ENCODE data around the gene SLC19A3. TPM values are rescaled to one million over a fixed set of nuclear protein-coding genes. Genes with fewer than 3 reads are reported as not detected.
"Not testable (repeated sequence)": the region's sequence is repeated elsewhere in the genome, so short reads cannot be mapped to it uniquely, and the experiment has no call there.

Gene SLC19A3
- 80.8 TPM for polyA plus RNA-seq
- long read RNA-seq, donor 1, full-length matches to known transcripts, result 1 of 1 reads
- long read RNA-seq, donor 1, partial matches to known transcripts, result 0 of 1 reads
- long read RNA-seq, donor 1, other reads (novel, unspliced or antisense), result 0 of 1 reads
- long read RNA-seq, donor 2, full-length matches to known transcripts, result 10 of 10 reads
- long read RNA-seq, donor 2, partial matches to known transcripts, result 0 of 10 reads
- long read RNA-seq, donor 2, other reads (novel, unspliced or antisense), result 0 of 10 reads
- long read RNA-seq, donor 3, result 0 reads
- long read RNA-seq, donor 4, result 0 reads
- long read RNA-seq, donor 5, full-length matches to known transcripts, result 16 of 16 reads
- long read RNA-seq, donor 5, partial matches to known transcripts, result 0 of 16 reads
- long read RNA-seq, donor 5, other reads (novel, unspliced or antisense), result 0 of 16 reads
- long read RNA-seq, donor 6, full-length matches to known transcripts, result 7 of 20 reads
- long read RNA-seq, donor 6, partial matches to known transcripts, result 13 of 20 reads
- long read RNA-seq, donor 6, other reads (novel, unspliced or antisense), result 0 of 20 reads
- long read RNA-seq, donor 7, partial matches to known transcripts, result 0 of 1 reads
- long read RNA-seq, donor 7, other reads (novel, unspliced or antisense), result 0 of 1 reads
- long read RNA-seq, donor 8, full-length matches to known transcripts, result 6 of 29 reads
- long read RNA-seq, donor 8, partial matches to known transcripts, result 23 of 29 reads
- long read RNA-seq, donor 8, other reads (novel, unspliced or antisense), result 0 of 29 reads
- long read RNA-seq, donor 9, full-length matches to known transcripts, result 4 of 12 reads
- long read RNA-seq, donor 9, partial matches to known transcripts, result 8 of 12 reads
- long read RNA-seq, donor 9, other reads (novel, unspliced or antisense), result 0 of 12 reads
- long read RNA-seq, donor 10, full-length matches to known transcripts, result 6 of 28 reads
- long read RNA-seq, donor 10, partial matches to known transcripts, result 22 of 28 reads
- long read RNA-seq, donor 10, other reads (novel, unspliced or antisense), result 0 of 28 reads
- long read RNA-seq, donor 11, full-length matches to known transcripts, result 4 of 12 reads
- long read RNA-seq, donor 11, partial matches to known transcripts, result 8 of 12 reads
- long read RNA-seq, donor 11, other reads (novel, unspliced or antisense), result 0 of 12 reads

DNA sequence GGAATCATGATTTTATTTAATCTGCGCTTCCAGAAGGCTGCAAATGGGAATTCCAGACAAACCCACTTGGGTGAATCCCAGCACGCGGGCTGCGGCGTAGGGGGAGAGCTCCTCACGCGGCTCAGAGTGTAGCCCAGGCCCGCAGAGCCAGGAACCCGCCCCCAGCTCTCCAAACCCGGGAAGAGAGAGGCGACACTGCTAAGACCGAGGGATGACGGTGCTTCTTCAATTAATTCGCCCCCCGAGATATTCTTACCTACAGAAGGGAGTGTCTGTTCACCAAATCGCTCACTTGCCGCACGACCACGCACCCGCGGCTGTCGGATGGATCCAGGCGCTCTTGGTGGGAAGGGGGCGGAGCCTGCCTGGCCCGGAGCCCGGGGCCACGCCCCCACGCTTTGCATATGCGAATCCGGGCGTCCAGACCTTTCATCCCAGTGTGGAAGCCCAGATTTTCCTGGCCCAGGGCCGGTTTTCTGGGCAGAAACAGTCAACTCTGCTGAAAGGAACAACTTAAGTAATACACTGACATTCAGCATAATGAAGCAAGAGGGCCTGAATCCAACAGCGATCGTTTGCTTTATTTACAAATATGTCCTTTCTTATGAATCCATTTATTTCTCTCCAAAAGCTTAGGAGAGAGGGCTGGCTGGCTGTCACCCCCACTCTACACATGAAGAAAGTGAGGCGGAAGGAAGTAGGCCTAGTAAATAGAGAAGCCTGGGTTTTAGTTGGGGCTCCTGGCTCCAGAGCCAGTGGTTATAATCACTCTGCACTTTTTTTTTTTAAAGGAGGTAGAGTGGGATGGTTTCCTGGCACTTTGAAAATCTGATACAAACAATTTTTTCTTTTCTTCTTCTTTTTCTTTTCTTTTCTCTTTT, at the start of gene SLC19A3:
Gene SLC19A3 (minus strand): TSS at position 342 of the 881 bp plus-strand sequence. CDS start 15,710 bp downstream, outside the sequence.
- H3K9me3 ChIP-seq (ENCODE audit: control insufficient read depth, low read depth, low read length), result no peaks in the 10 kb centered on the region
- peak within 1 kb of the TSS; percentile 89 for H3K27ac ChIP-seq (ENCODE audit: low read length)
- no peaks in the 10 kb centered on the region for H3K27me3 ChIP-seq (ENCODE audit: control insufficient read depth, insufficient read depth, low read length)
- H3K4me1 ChIP-seq (ENCODE audit: control insufficient read depth, insufficient read depth, low read length), result peaks cover 56% of the 10 kb centered on the region
- peak; percentile 91 to 95 for DNase-seq
- peak within 1 kb of the TSS; percentile 58 for H3K4me3 ChIP-seq (ENCODE audit: low read length)
- no CpG with 5 or more reads among the region's 35 CpGs for WGBS (ENCODE audit: insufficient coverage, low lambda C conversion rate)
- H3K36me3 ChIP-seq (ENCODE audit: control insufficient read depth, insufficient read depth, low read length), result no peaks in the 10 kb centered on the region

DNA sequence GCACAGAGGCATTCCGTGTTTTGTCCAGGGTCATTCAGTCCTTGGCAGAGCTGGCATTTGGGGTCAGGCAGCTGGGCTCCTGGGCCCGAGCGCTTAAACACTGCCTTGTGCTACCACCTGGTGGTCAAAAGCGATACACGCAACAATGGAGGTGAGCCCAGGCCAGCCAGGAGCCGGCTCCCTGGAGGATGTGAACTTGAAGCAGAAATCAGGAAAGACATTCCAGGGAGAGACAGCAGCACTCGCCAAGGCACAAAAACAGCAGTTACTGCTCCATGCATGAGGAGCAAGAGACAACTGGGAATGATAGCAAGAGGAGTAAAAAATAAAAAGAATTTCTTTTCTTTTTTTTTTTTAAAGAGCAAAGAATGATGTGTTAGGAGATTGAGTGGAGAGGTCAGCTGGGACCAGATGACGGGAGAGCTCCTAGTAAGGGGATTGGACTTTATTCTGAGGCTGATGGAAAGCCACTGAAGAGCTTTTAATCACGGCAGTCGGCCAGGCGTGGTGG, 48.6 kb upstream of the SLC19A3 start:
- Histone ChIP-seq H3K4me3 (ENCODE audit: low read length) (no peak overlapping the region), H3K9me3 (ENCODE audit: control insufficient read depth, low read depth, low read length) (peaks cover 3% of the 10 kb centered on the region), H3K27me3 (ENCODE audit: control insufficient read depth, insufficient read depth, low read length) (no peaks in the 10 kb centered on the region), H3K27ac (ENCODE audit: low read length) (no peak overlapping the region), H3K4me1 (ENCODE audit: control insufficient read depth, insufficient read depth, low read length) (peaks cover 12% of the 10 kb centered on the region), H3K36me3 (ENCODE audit: control insufficient read depth, insufficient read depth, low read length) (no peaks in the 10 kb centered on the region)
- WGBS (ENCODE audit: insufficient coverage, low lambda C conversion rate), result 0% methylated on average over 1 of the region's 11 CpGs
- DNase-seq, result peak; percentile 65 to 75

DNA sequence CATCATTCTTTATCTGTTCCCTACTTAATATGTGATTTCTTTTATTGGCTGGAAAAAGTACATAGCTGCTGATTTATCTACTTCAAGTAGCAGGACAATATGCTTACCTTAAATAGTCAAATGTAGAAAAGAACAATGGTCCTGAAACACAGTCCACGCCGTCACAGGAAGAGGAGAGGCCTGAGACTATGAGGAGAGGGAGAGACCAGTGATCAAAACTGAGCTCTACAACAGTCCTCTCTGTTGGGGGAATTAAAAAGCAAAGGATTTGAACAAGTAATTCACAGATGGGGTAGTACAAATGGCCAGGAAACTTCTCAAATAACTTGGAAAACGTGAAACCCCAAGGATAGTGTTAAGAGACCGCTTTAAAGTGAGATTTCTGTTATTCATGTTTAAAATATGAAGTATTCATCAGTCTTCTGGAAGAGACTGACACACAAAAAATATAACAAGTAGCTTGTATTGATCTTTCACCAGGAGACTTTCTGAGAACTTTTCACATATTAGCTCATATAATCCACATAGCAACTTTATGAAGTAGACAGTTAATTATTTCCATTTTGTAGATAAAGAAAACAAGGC, 48.1 kb upstream of the SLC19A3 start:
- H3K36me3 ChIP-seq (ENCODE audit: control insufficient read depth, insufficient read depth, low read length), result no peaks in the 10 kb centered on the region
- no peaks in the 10 kb centered on the region for H3K27me3 ChIP-seq (ENCODE audit: control insufficient read depth, insufficient read depth, low read length)
- WGBS (ENCODE audit: insufficient coverage, low lambda C conversion rate), result 42% methylated on average over 2 of the region's 4 CpGs
- DNase-seq, result no peak
- peaks cover 17% of the 10 kb centered on the region for H3K4me1 ChIP-seq (ENCODE audit: control insufficient read depth, insufficient read depth, low read length)
- H3K4me3 ChIP-seq (ENCODE audit: low read length), result no peak overlapping the region
- H3K9me3 ChIP-seq (ENCODE audit: control insufficient read depth, low read depth, low read length), result peaks cover 3% of the 10 kb centered on the region
- no peak overlapping the region for H3K27ac ChIP-seq (ENCODE audit: low read length)

DNA sequence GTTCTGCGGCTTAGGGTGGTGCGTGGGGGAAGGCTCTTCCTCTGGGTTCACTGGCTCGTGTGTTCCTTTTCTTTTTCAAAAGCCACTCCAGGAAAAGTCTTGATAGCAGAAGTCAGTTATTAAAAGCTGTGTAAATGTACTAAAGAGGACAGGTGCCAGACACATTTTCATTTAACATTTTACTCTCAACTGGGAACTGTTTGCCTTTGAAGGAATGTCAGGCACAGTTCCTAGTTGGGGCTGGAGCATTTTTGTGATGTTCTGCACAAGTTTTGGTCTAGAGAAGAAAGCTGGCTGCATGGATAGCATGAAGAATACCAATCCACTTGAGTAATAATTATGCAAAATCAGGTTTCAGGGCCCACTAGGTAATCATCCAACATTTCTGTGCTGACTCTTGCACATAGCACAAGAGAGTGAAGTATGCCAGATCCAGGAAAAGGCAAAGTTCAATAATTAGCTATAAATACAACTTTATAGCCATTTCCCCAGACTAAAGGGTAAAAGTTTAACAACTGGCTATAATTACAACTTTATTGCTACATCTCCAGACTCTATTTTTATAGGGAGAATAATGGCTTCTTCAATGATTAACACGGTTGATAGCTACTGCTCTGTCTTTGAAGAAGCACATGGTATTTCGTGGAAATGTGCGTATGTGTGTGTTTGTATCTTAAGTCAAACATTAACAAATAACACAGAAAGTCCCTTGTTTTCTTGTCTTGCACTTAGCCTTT, 44.1 kb upstream of the SLC19A3 start:
- Histone ChIP-seq H3K4me1 (ENCODE audit: control insufficient read depth, insufficient read depth, low read length) (peaks cover 31% of the 10 kb centered on the region), H3K27me3 (ENCODE audit: control insufficient read depth, insufficient read depth, low read length) (no peaks in the 10 kb centered on the region), H3K36me3 (ENCODE audit: control insufficient read depth, insufficient read depth, low read length) (no peaks in the 10 kb centered on the region), H3K27ac (ENCODE audit: low read length) (peak overlapping the region; percentile 92), H3K9me3 (ENCODE audit: control insufficient read depth, low read depth, low read length) (no peaks in the 10 kb centered on the region), H3K4me3 (ENCODE audit: low read length) (no peak overlapping the region)
- 14% methylated on average over 3 of the region's 6 CpGs for WGBS (ENCODE audit: insufficient coverage, low lambda C conversion rate)
- DNase-seq, result peak; percentile 88 to 97

DNA sequence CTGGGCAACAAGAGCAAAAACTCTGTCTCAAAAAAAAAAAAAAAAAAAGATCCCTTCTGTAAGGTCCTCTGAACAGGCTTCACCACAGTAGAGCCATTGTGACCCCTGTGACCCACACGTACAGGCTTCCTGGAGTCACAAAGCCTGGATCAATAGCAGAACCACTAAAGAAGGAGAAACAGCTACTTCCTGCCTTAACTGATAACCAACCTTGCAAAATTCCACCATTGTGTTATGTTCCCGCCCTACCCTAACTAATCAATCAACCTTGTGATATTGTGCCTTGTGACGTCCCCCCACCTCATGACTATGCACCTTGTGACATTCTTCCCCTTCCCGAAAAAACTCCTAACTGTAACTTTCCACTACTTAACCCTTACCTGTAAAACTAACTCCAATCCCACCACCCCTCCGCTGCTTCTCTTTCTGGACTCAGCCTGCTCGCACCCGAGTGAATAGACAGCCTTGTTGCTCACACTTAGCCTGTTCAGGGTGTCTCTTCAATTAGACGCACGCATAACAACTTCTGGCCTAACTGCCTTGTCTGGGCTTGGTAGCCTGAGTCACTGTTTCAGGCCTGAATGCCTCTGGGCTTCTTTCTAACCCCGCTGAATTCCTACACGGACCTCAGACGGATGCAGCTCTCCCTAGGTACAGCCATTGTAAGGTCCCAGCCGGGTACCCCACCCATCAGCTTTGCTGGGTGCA, 41.7 kb upstream of the SLC19A3 start:
- DNase-seq, result peak in 1 of 2 donors; percentile 75
- WGBS (ENCODE audit: insufficient coverage, low lambda C conversion rate), result no CpG with 5 or more reads among the region's 13 CpGs
- H3K4me3 ChIP-seq (ENCODE audit: low read length), result no peak overlapping the region
- H3K9me3 ChIP-seq (ENCODE audit: control insufficient read depth, low read depth, low read length), result no peaks in the 10 kb centered on the region
- no peaks in the 10 kb centered on the region for H3K27me3 ChIP-seq (ENCODE audit: control insufficient read depth, insufficient read depth, low read length)
- H3K4me1 ChIP-seq (ENCODE audit: control insufficient read depth, insufficient read depth, low read length), result peaks cover 31% of the 10 kb centered on the region
- H3K36me3 ChIP-seq (ENCODE audit: control insufficient read depth, insufficient read depth, low read length), result no peaks in the 10 kb centered on the region
- peak overlapping the region; percentile 92 for H3K27ac ChIP-seq (ENCODE audit: low read length)

DNA sequence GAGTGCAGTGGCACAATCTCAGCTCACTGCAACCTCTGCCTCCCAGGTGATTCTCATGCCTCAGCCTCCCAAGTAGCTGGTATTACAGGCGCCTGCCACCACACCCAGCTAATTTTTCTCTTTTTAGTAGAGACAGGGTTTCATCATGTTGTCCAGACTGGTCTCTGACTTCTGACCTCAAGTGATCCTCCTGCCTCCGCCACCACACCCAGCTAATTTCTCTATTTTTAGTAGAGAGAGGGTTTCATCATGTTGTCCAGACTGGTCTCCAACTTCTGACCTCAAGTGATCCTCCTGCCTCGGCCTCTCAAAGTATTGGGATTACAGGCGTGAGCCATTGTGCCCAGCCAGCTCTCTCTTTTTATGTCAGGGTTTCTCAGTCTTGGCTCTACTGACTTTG, 38.4 kb upstream of the SLC19A3 start:
- not testable (repeated sequence) for H3K36me3 ChIP-seq (ENCODE audit: control insufficient read depth, insufficient read depth, low read length); H3K9me3 ChIP-seq (ENCODE audit: control insufficient read depth, low read depth, low read length); H3K27me3 ChIP-seq (ENCODE audit: control insufficient read depth, insufficient read depth, low read length); DNase-seq; H3K4me3 ChIP-seq (ENCODE audit: low read length); H3K27ac ChIP-seq (ENCODE audit: low read length)
- WGBS (ENCODE audit: insufficient coverage, low lambda C conversion rate), result no CpG with 5 or more reads among the region's 4 CpGs
- peaks cover 18% of the 10 kb centered on the region for H3K4me1 ChIP-seq (ENCODE audit: control insufficient read depth, insufficient read depth, low read length)

DNA sequence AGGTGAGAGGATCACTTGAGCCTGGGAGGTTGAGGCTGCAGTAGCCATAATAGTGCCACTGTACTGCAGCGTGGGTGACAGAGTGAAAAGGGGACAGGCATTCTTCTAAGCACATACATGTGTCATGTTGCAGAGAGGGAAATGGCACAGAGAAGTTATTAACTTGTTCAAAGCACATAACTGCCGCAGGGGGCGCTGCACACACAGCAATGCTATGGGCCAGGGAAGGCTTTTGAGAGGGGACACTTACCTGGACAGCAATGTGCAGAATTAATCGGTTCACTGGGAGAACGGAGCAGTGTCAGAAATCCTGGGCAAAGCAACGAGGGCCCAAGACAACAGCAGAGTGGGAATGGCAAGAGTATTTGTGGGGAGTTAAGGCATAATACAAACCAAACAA, 30.3 kb upstream of the SLC19A3 start:
- Histone ChIP-seq H3K4me1 (ENCODE audit: control insufficient read depth, insufficient read depth, low read length) (no peaks in the 10 kb centered on the region), H3K27ac (ENCODE audit: low read length) (no peak overlapping the region), H3K27me3 (ENCODE audit: control insufficient read depth, insufficient read depth, low read length) (no peaks in the 10 kb centered on the region), H3K4me3 (ENCODE audit: low read length) (no peak overlapping the region), H3K9me3 (ENCODE audit: control insufficient read depth, low read depth, low read length) (no peaks in the 10 kb centered on the region), H3K36me3 (ENCODE audit: control insufficient read depth, insufficient read depth, low read length) (no peaks in the 10 kb centered on the region)
- no CpG with 5 or more reads among the region's 6 CpGs for WGBS (ENCODE audit: insufficient coverage, low lambda C conversion rate)
- no peak for DNase-seq

DNA sequence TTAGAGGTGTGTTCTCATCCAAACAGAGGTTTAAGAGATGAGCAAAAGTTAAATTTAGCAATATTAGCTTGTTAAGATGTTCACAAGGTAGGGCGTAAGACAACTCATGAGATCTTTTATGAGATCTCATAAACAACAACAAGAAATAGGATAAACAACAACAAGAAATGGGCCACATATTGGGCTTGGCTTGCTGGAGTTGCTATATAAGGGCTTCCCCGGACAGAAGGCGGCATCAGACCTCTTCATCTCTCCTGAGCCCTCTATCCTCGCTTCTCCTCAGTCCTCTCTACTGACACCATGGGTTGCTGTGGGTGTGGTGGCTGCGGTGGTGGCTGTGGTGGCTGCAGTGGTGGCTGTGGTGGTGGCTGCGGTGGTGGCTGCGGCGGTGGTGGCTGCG, 27.8 kb upstream of the SLC19A3 start, which contains the start of gene SCYGR8:
Gene SCYGR8 (plus strand): TSS at position 301 of the 400 bp plus-strand sequence. CDS start 0 bp downstream, at position 301.
- no peaks in the 10 kb centered on the region for H3K4me1 ChIP-seq (ENCODE audit: control insufficient read depth, insufficient read depth, low read length)
- no peak within 1 kb of the TSS for H3K4me3 ChIP-seq (ENCODE audit: low read length)
- H3K36me3 ChIP-seq (ENCODE audit: control insufficient read depth, insufficient read depth, low read length), result no peaks in the 10 kb centered on the region
- H3K27ac ChIP-seq (ENCODE audit: low read length), result no peak within 1 kb of the TSS
- DNase-seq, result no peak
- no peaks in the 10 kb centered on the region for H3K27me3 ChIP-seq (ENCODE audit: control insufficient read depth, insufficient read depth, low read length)
- H3K9me3 ChIP-seq (ENCODE audit: control insufficient read depth, low read depth, low read length), result no peaks in the 10 kb centered on the region
- WGBS (ENCODE audit: insufficient coverage, low lambda C conversion rate), result 100% methylated on average over 1 of the region's 9 CpGs
